HepG2 (cell line): ENCODE measurements around the gene AKAP12. TPM values are rescaled to one million over a fixed set of nuclear protein-coding genes. Genes with fewer than 3 reads are reported as not detected.

Source experiments
- CAMTA2 ChIP-seq: sonication (generic); formaldehyde crosslinking; IDR thresholded peaks from 2 replicates; pipeline ENCODE4 v1.4.0; 2020; ENCODE audit warnings: mild to moderate bottlenecking, missing genetic modification reagents, borderline replicate concordance
- CREM ChIP-seq, 2 experiments: sonication (generic) in 1 of 2; formaldehyde crosslinking in 1 of 2; IDR thresholded peaks; 2 replicates each; pipeline versions ENCODE4 v1.4.0 to v1.6.1; 2016 to 2020; ENCODE audit warnings: antibody characterized with exemption in 1 of 2, mild to moderate bottlenecking in 1 of 2, missing genetic modification reagents in 1 of 2
- FOXO4 ChIP-seq: sonication (generic); formaldehyde crosslinking; conservative IDR thresholded peaks from 2 replicates; pipeline ENCODE4 v1.8.1; 2023; ENCODE audit warnings: missing genetic modification reagents
- HMG20B ChIP-seq: conservative IDR thresholded peaks from 2 replicates; pipeline ENCODE4 v1.6.1; 2016; ENCODE audit warnings: missing genetic modification reagents, missing compliant biosample characterization
- IRX3 ChIP-seq: sonication (generic); formaldehyde crosslinking; IDR thresholded peaks from 2 replicates; pipeline ENCODE4 v1.8.1; 2023; ENCODE audit warnings: mild to moderate bottlenecking, low read depth, missing genetic modification reagents, borderline replicate concordance
- MTA3 ChIP-seq: sonication (generic); formaldehyde crosslinking; IDR thresholded peaks from 2 replicates; pipeline ENCODE4 v1.4.0; 2020; ENCODE audit warnings: missing genetic modification reagents
- RAD21 ChIP-seq: fragments of 450-650 bp; formaldehyde crosslinking; IDR thresholded peaks from 2 replicates; pipeline ENCODE4 v1.5.0; 2020; ENCODE audit warnings: mild to moderate bottlenecking
- SKI ChIP-seq: fragments of 450-650 bp; IDR thresholded peaks from one replicate; pipeline ENCODE4 v1.6.1; 2018; ENCODE audit warnings: mild to moderate bottlenecking; ENCODE audit not compliant: partially characterized antibody
- SP4 ChIP-seq: sonication (generic); formaldehyde crosslinking; IDR thresholded peaks from 2 replicates; pipeline ENCODE4 v1.8.1; 2023; ENCODE audit warnings: mild to moderate bottlenecking, missing genetic modification reagents
- TCF7 ChIP-seq: sonication (generic); IDR thresholded peaks from 2 replicates; pipeline ENCODE4 v1.6.1; 2016; ENCODE audit warnings: antibody characterized with exemption, low read depth
- TEF ChIP-seq: sonication (generic); formaldehyde crosslinking; IDR thresholded peaks from 2 replicates; pipeline ENCODE4 v1.5.0; 2020; ENCODE audit warnings: missing genetic modification reagents
- THRA ChIP-seq: sonication (generic); formaldehyde crosslinking; IDR thresholded peaks from 2 replicates; pipeline ENCODE4 v1.4.0; 2020; ENCODE audit warnings: missing genetic modification reagents, borderline replicate concordance
- YEATS4 ChIP-seq: sonication (generic); formaldehyde crosslinking; IDR thresholded peaks from 2 replicates; pipeline ENCODE4 v1.4.0; 2020; ENCODE audit warnings: missing genetic modification reagents, borderline replicate concordance
- ZMYM4 ChIP-seq: sonication (generic); formaldehyde crosslinking; IDR thresholded peaks from 2 replicates; pipeline ENCODE4 v1.8.1; 2023; ENCODE audit warnings: mild to moderate bottlenecking, missing genetic modification reagents
- ZNF180 ChIP-seq: sonication (generic); formaldehyde crosslinking; IDR thresholded peaks from 2 replicates; pipeline ENCODE4 v1.4.0; 2020; ENCODE audit warnings: low read depth, missing genetic modification reagents, borderline replicate concordance
- ZNF557 ChIP-seq: sonication (generic); formaldehyde crosslinking; IDR thresholded peaks from 2 replicates; pipeline ENCODE4 v1.4.0; 2020; ENCODE audit warnings: missing genetic modification reagents
- ZNF562 ChIP-seq: sonication (generic); formaldehyde crosslinking; IDR thresholded peaks from 2 replicates; pipeline ENCODE4 v1.8.0; 2022; ENCODE audit warnings: missing genetic modification reagents, borderline replicate concordance
- ZNF644 ChIP-seq: IDR thresholded peaks from 2 replicates; pipeline ENCODE4 v1.6.1; 2016; ENCODE audit warnings: low read depth
- ZNF703 ChIP-seq: sonication (generic); formaldehyde crosslinking; IDR thresholded peaks from 2 replicates; pipeline ENCODE4 v1.5.1; 2020; ENCODE audit warnings: missing genetic modification reagents, mild to moderate bottlenecking, moderate library complexity, borderline replicate concordance
- ZNF790 ChIP-seq: sonication (generic); formaldehyde crosslinking; IDR thresholded peaks from 2 replicates; pipeline ENCODE4 v1.8.0; 2022; ENCODE audit warnings: missing genetic modification reagents, mild to moderate bottlenecking, borderline replicate concordance
- ZSCAN5A ChIP-seq: sonication (generic); formaldehyde crosslinking; IDR thresholded peaks from 2 replicates; pipeline ENCODE4 v1.8.0; 2022; ENCODE audit warnings: mild to moderate bottlenecking, missing genetic modification reagents, borderline replicate concordance
- ZUFSP ChIP-seq: sonication (generic); formaldehyde crosslinking; IDR thresholded peaks from 2 replicates; pipeline ENCODE4 v1.9.0; 2021; ENCODE audit warnings: missing genetic modification reagents, mild to moderate bottlenecking, borderline replicate concordance
- polyA plus RNA-seq, 8 experiments: library from polyadenylated mRNA; depleted of rRNA in 3 of 8; stranded (reverse) in 7 of 8; unstranded in 1 of 8; fragments of >200 nt; fragmentation: Illumina TruSeq in 4 of 8; extraction: Trizol in 4 of 8; gene quantifications; 2 replicates each; pipeline versions ENCODE4 v1.2.1 to v1.2.3, GENCODE V29; 2011 to 2016; ENCODE audit warnings: low read depth in 4 of 8, missing spikeins in 1 of 8, mixed read lengths in 1 of 8; ENCODE audit not compliant: insufficient read depth in 1 of 8
- total RNA-seq, 5 experiments: library from RNA; depleted of rRNA; stranded (reverse); fragments of >200 nt; fragmentation: Illumina TruSeq; extraction: Trizol; gene quantifications; 2 replicates each; pipeline ENCODE4 v1.2.3, GENCODE V29; 2016; ENCODE audit warnings: low read depth in 1 of 5

The AKAP12 gene
- total and polyA plus RNA-seq, 2 of the 13 experiments (the other 11 are each of a cell fraction or from before 2014, with no cell fraction given), result 10.6 to 19.0 TPM

DNA sequence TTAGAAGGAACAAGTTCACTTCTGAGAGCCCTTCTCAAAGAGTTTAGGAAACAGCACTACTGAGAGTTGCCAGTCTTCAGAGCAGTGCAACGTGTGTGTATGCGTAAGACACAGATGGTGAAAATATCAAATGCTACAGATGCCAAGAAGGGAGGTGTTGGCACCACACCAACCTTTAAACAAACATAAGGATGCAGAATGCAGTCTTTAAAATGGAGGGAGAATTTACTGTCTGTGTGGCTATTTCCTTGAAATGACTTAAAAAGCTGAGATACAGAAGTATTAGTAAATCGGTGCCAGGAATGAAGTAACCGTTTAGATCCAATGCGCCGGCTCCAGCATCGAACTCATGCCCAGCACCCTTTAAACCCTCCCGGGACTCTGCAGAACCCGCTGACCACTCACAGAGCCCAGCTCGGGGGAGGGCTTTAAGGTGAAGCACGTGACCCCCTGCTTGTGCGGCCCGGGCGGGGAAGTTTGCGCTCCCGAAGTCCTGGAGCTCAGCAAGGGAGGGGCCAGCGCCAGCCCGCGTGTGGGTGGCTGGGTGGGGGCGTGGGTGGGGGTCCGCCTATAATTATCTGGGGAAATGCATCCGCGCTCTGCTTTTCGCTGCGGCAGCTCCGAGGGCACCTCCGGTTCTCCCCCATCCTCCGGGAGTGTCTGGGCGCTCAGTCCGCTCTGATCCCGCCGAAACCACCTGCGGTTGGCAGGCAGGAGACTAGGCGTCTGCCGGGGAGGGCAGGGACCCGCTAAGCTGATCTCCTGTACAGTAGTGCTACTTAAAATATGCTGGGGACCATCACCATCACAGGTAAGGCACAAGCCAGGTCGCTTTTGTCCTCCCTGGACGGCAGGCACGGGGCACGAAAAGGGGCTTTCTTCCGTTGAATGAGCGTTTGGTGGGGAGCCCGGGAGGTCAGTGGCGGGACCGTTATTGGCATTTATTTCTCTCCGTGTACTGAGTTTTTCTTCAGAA lies 85.6 kb downstream of the AKAP12 start (continued):
- TF ChIP-seq ZUFSP (CRISPR knock-in tag) (no peak), TEF (no peak), SP4 (CRISPR knock-in tag) (no peak), FOXO4 (CRISPR knock-in tag) (no peak), SKI (peak; percentile 34), ZNF180 (CRISPR knock-in tag) (no peak), ZNF790 (no peak), ZMYM4 (peak; percentile 52; the same call in 1 of the 2 replicates), RAD21 (CRISPR knock-in tag) (no peak), THRA (CRISPR knock-in tag) (0 out of 2 replicates have a peak, but pooled peaks have one; percentile 9), IRX3 (CRISPR knock-in tag) (no peak), YEATS4 (CRISPR knock-in tag) (peak; percentile 68), TCF7 (no peak), ZNF703 (CRISPR knock-in tag) (no peak), CREM (IDR thresholded peaks at IDR 0.05) (no peak), CREM (CRISPR knock-in tag; IDR thresholded peaks at IDR 0.05) (no peak), MTA3 (CRISPR knock-in tag) (no peak), ZSCAN5A (no peak), ZNF562 (CRISPR knock-in tag) (no peak), ZNF557 (CRISPR knock-in tag) (no peak), CAMTA2 (peak; percentile 72; the same call in 1 of the 2 replicates), HMG20B (CRISPR knock-in tag) (no peak), ZNF644 (CRISPR knock-in tag) (no peak)
